Testis (tissue), 2 donors: ENCODE results near the gene SPON1.
"Not testable (repeated sequence)": the region's sequence is repeated elsewhere in the genome, so short reads cannot be mapped to it uniquely, and the experiment has no call there.

Experiments used
- CTCF ChIP-seq, 3 experiments: fragments of 450-650 bp in 2 of 3; fragments of 200-600 bp in 1 of 3; sonication (generic) in 1 of 3; IDR thresholded peaks; one replicate each; pipeline ENCODE4 v1.5.1; 2016 to 2019; ENCODE audit warnings: antibody characterized with exemption in 3 of 3, mild to moderate bottlenecking in 2 of 3, moderate library complexity in 1 of 3
- POLR2A ChIP-seq: fragments of 450-650 bp; IDR thresholded peaks from one replicate; pipeline ENCODE4 v1.6.1; 2017; ENCODE audit warnings: antibody characterized with exemption, mild to moderate bottlenecking, moderate library complexity

GRCh38 chr11:14090631-14091030 lies 128.1 kb downstream of the SPON1 start:
- TF ChIP-seq POLR2A; CTCF (IDR thresholded peaks at IDR 0.05): not testable (repeated sequence)
